Mesendoderm (in vitro differentiated cells): ENCODE results near the gene DESI2.

Experiments
- DNase-seq: peaks from one replicate; pipeline ENCODE4 v3.0.0; 2013
- H2AK5ac ChIP-seq: 2 replicates; pipeline ENCODE4 v1.6.1; 2013; ENCODE audit warnings: low read length, inconsistent platforms
- H2BK120ac ChIP-seq: 2 replicates; pipeline ENCODE4 v1.6.1; 2013; ENCODE audit warnings: low read depth, mild to moderate bottlenecking, low read length, moderate library complexity, mixed read lengths
- H2BK15ac ChIP-seq: replicated peaks from 2 replicates; pipeline ENCODE4 v1.6.1; 2013; ENCODE audit warnings: low read depth, mild to moderate bottlenecking, moderate library complexity
- H2BK5ac ChIP-seq: 2 replicates; pipeline ENCODE4 v1.6.1; 2013; ENCODE audit warnings: low read length, inconsistent platforms
- H3K18ac ChIP-seq: 2 replicates; pipeline ENCODE4 v1.6.1; 2013; ENCODE audit warnings: mild to moderate bottlenecking, low read length, mixed read lengths
- H3K23ac ChIP-seq: one replicate; pipeline ENCODE4 v1.6.1; 2013; ENCODE audit warnings: low read length
- H3K27ac ChIP-seq: 2 replicates; pipeline ENCODE4 v1.5.1; 2013; ENCODE audit warnings: low read depth, mild to moderate bottlenecking, inconsistent platforms, low read length, moderate library complexity
- H3K27me3 ChIP-seq: 2 replicates; pipeline ENCODE4 v1.6.1; 2013; ENCODE audit warnings: low read length, control low read depth, mild to moderate bottlenecking, inconsistent platforms; ENCODE audit not compliant: insufficient read depth, poor library complexity
- H3K36me3 ChIP-seq: 2 replicates; pipeline ENCODE4 v1.6.1; 2013; ENCODE audit warnings: low read length, inconsistent platforms; ENCODE audit not compliant: control insufficient read depth, insufficient read depth
- H3K4ac ChIP-seq: one replicate; pipeline ENCODE4 v1.6.1; 2013; ENCODE audit warnings: low read depth, mild to moderate bottlenecking, low read length, moderate library complexity
- H3K4me1 ChIP-seq: 2 replicates; pipeline ENCODE4 v1.6.1; 2013; ENCODE audit warnings: low read depth, low read length, inconsistent platforms; ENCODE audit not compliant: control insufficient read depth
- H3K4me2 ChIP-seq: 2 replicates; pipeline ENCODE4 v1.6.1; 2013; ENCODE audit warnings: low read length
- H3K4me3 ChIP-seq: 2 replicates; pipeline ENCODE4 v1.5.1; 2013; ENCODE audit warnings: mild to moderate bottlenecking, low read length
- H3K56ac ChIP-seq: one replicate; pipeline ENCODE4 v1.6.1; 2013; ENCODE audit warnings: low read length
- H3K79me1 ChIP-seq: 2 replicates; pipeline ENCODE4 v1.6.1; 2013; ENCODE audit warnings: low read length, inconsistent platforms
- H3K79me2 ChIP-seq: 2 replicates; pipeline ENCODE4 v1.6.1; 2013; ENCODE audit warnings: mild to moderate bottlenecking, low read length; ENCODE audit not compliant: control insufficient read depth, insufficient read depth
- H3K9ac ChIP-seq: 2 replicates; pipeline ENCODE4 v1.6.1; 2013; ENCODE audit warnings: low read length, inconsistent platforms
- H4K5ac ChIP-seq: one replicate; pipeline ENCODE4 v1.6.1; 2013; ENCODE audit warnings: low read length
- H4K8ac ChIP-seq: one replicate; pipeline ENCODE4 v1.6.1; 2013; ENCODE audit warnings: low read depth, mild to moderate bottlenecking, control low read depth, low read length, moderate library complexity
- WGBS: extraction: QIAGEN DNeasy Blood & Tissue Kit; methylation state at CpG from one replicate; pipeline ENCODE4 v1.1.7; 2013; ENCODE audit warnings: low lambda C conversion rate, missing lambda C conversion rate; ENCODE audit not compliant: insufficient coverage; ENCODE audit errors: extremely low coverage; 5-methylcytosine and 5-hydroxymethylcytosine counted together

Gene DESI2

GRCh38 chr1:244639561-244639960 lies 13.4 kb upstream of the DESI2 start:
- Histone ChIP-seq H3K27me3 (no peaks in the 10 kb centered on the region), H3K27ac (no peak overlapping the region), H3K4me3 (no peak overlapping the region), H3K79me1 (no peaks in the 10 kb centered on the region), H4K8ac (no peak overlapping the region), H2BK5ac (no peak overlapping the region), H3K36me3 (no peaks in the 10 kb centered on the region), H2BK120ac (no peak overlapping the region), H3K4me1 (no peaks in the 10 kb centered on the region), H4K5ac (no peak overlapping the region), H3K9ac (no peak overlapping the region), H3K56ac (no peak overlapping the region), H3K18ac (no peak overlapping the region), H3K4ac (no peak overlapping the region), H3K79me2 (no peaks in the 10 kb centered on the region), H2BK15ac (no peak overlapping the region), H3K4me2 (no peak overlapping the region), H3K23ac (no peak overlapping the region), H2AK5ac (no peak overlapping the region)
- no peak for DNase-seq

DNA sequence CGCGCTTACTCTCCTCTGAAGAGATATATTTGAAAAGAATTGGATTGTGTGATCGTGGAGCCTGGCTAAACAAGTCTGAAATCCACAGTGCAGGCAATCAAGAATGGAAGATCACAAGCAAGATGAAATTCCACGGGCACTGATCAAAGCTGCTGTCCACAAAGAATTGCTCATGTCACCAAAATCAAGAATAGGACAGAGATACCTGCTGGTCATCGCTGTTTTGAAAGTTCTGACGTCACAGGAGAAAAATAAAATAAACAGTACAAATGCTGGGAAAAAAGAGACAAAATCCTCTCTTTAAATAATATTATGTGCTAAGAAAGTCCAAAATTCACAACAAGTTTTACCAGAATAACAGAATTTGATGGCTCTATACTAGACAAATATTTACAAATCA lies 12.0 kb upstream of the DESI2 start:
- H3K9ac ChIP-seq, result no peak overlapping the region
- H3K79me2 ChIP-seq, result no peaks in the 10 kb centered on the region
- H3K27me3 ChIP-seq, result no peaks in the 10 kb centered on the region
- H4K5ac ChIP-seq, result no peak overlapping the region
- no peaks in the 10 kb centered on the region for H3K36me3 ChIP-seq
- no peak overlapping the region for H3K56ac ChIP-seq
- no peak overlapping the region for H3K23ac ChIP-seq
- no CpG with 5 or more reads among the region's 6 CpGs for WGBS
- no peak overlapping the region for H4K8ac ChIP-seq
- H2BK5ac ChIP-seq, result no peak overlapping the region
- H3K27ac ChIP-seq, result no peak overlapping the region
- no peaks in the 10 kb centered on the region for H3K79me1 ChIP-seq
- no peak overlapping the region for H2AK5ac ChIP-seq
- H2BK15ac ChIP-seq, result no peak overlapping the region
- H2BK120ac ChIP-seq, result no peak overlapping the region
- H3K4me2 ChIP-seq, result no peak overlapping the region
- no peak overlapping the region for H3K4me3 ChIP-seq
- H3K4me1 ChIP-seq, result no peaks in the 10 kb centered on the region
- no peak overlapping the region for H3K4ac ChIP-seq
- no peak for DNase-seq
- H3K18ac ChIP-seq, result no peak overlapping the region

GRCh38 chr1:244642526-244642925 lies 10.4 kb upstream of the DESI2 start:
- no peaks in the 10 kb centered on the region for H3K36me3 ChIP-seq
- H3K9ac ChIP-seq, result no peak overlapping the region
- no peak for DNase-seq
- H3K27me3 ChIP-seq, result no peaks in the 10 kb centered on the region
- WGBS, result no CpG with 5 or more reads among the region's 16 CpGs
- no peaks in the 10 kb centered on the region for H3K79me1 ChIP-seq
- no peak overlapping the region for H3K27ac ChIP-seq
- no peak overlapping the region for H3K4ac ChIP-seq
- H2BK120ac ChIP-seq, result no peak overlapping the region
- H4K5ac ChIP-seq, result no peak overlapping the region
- H3K23ac ChIP-seq, result no peak overlapping the region
- H3K56ac ChIP-seq, result no peak overlapping the region
- no peak overlapping the region for H3K4me2 ChIP-seq
- H3K79me2 ChIP-seq, result no peaks in the 10 kb centered on the region
- no peak overlapping the region for H2BK15ac ChIP-seq
- H2AK5ac ChIP-seq, result no peak overlapping the region
- no peaks in the 10 kb centered on the region for H3K4me1 ChIP-seq
- H4K8ac ChIP-seq, result no peak overlapping the region
- H3K4me3 ChIP-seq, result no peak overlapping the region
- H3K18ac ChIP-seq, result no peak overlapping the region
- H2BK5ac ChIP-seq, result no peak overlapping the region

- H3K36me3 ChIP-seq, result no peaks in the 10 kb centered on the region
- no peak for DNase-seq
- no peak overlapping the region for H3K56ac ChIP-seq
- H4K8ac ChIP-seq, result no peak overlapping the region
- no peaks in the 10 kb centered on the region for H3K79me1 ChIP-seq
- H2BK120ac ChIP-seq, result no peak overlapping the region
- H3K4ac ChIP-seq, result no peak overlapping the region
- no peaks in the 10 kb centered on the region for H3K4me1 ChIP-seq
- no peak overlapping the region for H3K4me3 ChIP-seq
- H2AK5ac ChIP-seq, result no peak overlapping the region
- no peak overlapping the region for H3K23ac ChIP-seq
- no peak overlapping the region for H3K18ac ChIP-seq
- H2BK5ac ChIP-seq, result no peak overlapping the region
- no peaks in the 10 kb centered on the region for H3K27me3 ChIP-seq
- H3K9ac ChIP-seq, result no peak overlapping the region
- H2BK15ac ChIP-seq, result no peak overlapping the region
- H4K5ac ChIP-seq, result no peak overlapping the region
- H3K4me2 ChIP-seq, result no peak overlapping the region
- H3K79me2 ChIP-seq, result no peaks in the 10 kb centered on the region
- H3K27ac ChIP-seq, result no peak overlapping the region
- WGBS, result no CpG with 5 or more reads among the region's 14 CpGs
Observed at GRCh38 chr1:244642988-244643387, 9.9 kb upstream of the DESI2 start.

- Histone ChIP-seq H3K18ac (no peak overlapping the region), H3K27ac (no peak overlapping the region), H3K4me3 (no peak overlapping the region), H3K4me1 (no peaks in the 10 kb centered on the region), H3K36me3 (no peaks in the 10 kb centered on the region), H2BK5ac (no peak overlapping the region), H3K4ac (no peak overlapping the region), H2BK120ac (no peak overlapping the region), H3K23ac (no peak overlapping the region), H2AK5ac (no peak overlapping the region), H4K8ac (no peak overlapping the region), H3K79me1 (no peaks in the 10 kb centered on the region), H4K5ac (no peak overlapping the region), H3K56ac (no peak overlapping the region), H3K79me2 (no peaks in the 10 kb centered on the region), H3K27me3 (no peaks in the 10 kb centered on the region), H3K9ac (no peak overlapping the region), H2BK15ac (no peak overlapping the region), H3K4me2 (no peak overlapping the region)
- DNase-seq, result no peak
- WGBS, result no CpG with 5 or more reads among the region's 6 CpGs
Observed at GRCh38 chr1:244645414-244645813, 7.5 kb upstream of the DESI2 start.

- no peaks in the 10 kb centered on the region for H3K27me3 ChIP-seq
- no peaks in the 10 kb centered on the region for H3K36me3 ChIP-seq
- no peak overlapping the region for H4K5ac ChIP-seq
- DNase-seq, result no peak
- no peak overlapping the region for H2BK15ac ChIP-seq
- H3K4me3 ChIP-seq, result no peak overlapping the region
- no peak overlapping the region for H4K8ac ChIP-seq
- H3K4me2 ChIP-seq, result no peak overlapping the region
- no peak overlapping the region for H3K9ac ChIP-seq
- H3K56ac ChIP-seq, result no peak overlapping the region
- H3K4ac ChIP-seq, result no peak overlapping the region
- no peak overlapping the region for H2AK5ac ChIP-seq
- H3K79me1 ChIP-seq, result no peaks in the 10 kb centered on the region
- H3K23ac ChIP-seq, result no peak overlapping the region
- no peaks in the 10 kb centered on the region for H3K79me2 ChIP-seq
- H2BK5ac ChIP-seq, result no peak overlapping the region
- H2BK120ac ChIP-seq, result no peak overlapping the region
- WGBS, result no CpG with 5 or more reads among the region's 6 CpGs
- H3K18ac ChIP-seq, result no peak overlapping the region
- H3K27ac ChIP-seq, result no peak overlapping the region
- H3K4me1 ChIP-seq, result no peaks in the 10 kb centered on the region
Observed at GRCh38 chr1:244645890-244646289, 7.0 kb upstream of the DESI2 start.
